Transverse colon (tissue), 4 donors: ENCODE measurements around the gene GLS.

Source experiments
- CTCF ChIP-seq, 5 experiments: fragments of 200-600 bp in 3 of 5; fragments of 450-650 bp in 2 of 5; sonication (generic) in 3 of 5; IDR thresholded peaks; 1 replicate in 2 of 5; 2 replicates in 3 of 5; pipeline ENCODE4 v1.5.1; 2016 to 2017; ENCODE audit warnings: antibody characterized with exemption in 5 of 5, inconsistent platforms in 3 of 5, mild to moderate bottlenecking in 2 of 5, moderate library complexity in 1 of 5
- EP300 ChIP-seq: sonication (generic); formaldehyde crosslinking; IDR thresholded peaks from one replicate; pipeline ENCODE4 v1.6.1; 2017; ENCODE audit warnings: antibody characterized with exemption, low read depth
- POLR2A ChIP-seq: fragments of 450-650 bp; IDR thresholded peaks from one replicate; pipeline ENCODE4 v1.6.1; 2016; ENCODE audit warnings: antibody characterized with exemption, mild to moderate bottlenecking, moderate library complexity
- POLR2AphosphoS5 ChIP-seq, 3 donors: sonication (generic); formaldehyde crosslinking; IDR thresholded peaks; one replicate each; pipeline ENCODE4 v1.6.1; 2016; ENCODE audit warnings: antibody characterized with exemption in 3 of 3

DNA sequence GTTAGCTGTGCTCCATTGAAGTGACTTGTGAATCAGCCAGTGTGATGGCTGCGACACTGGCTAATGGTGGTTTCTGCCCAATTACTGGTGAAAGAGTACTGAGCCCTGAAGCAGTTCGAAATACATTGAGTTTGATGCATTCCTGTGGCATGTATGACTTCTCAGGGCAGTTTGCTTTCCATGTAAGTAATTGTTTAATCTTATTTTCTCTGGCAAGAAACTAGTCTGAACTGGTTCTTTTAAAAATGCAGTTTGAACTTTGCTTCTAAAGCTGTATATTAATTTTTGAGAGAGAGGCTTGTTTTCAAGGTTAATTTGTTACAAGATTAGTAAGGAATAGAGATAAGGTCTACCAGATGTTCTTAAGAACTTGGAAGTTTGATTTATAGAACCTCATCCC lies 46.7 kb downstream of the GLS start:
- TF ChIP-seq CTCF (IDR thresholded peaks at IDR 0.05): no peak
- no peak for TF ChIP-seq POLR2AphosphoS5 (IDR thresholded peaks at IDR 0.05)
- TF ChIP-seq POLR2A: no peak
- TF ChIP-seq EP300: no peak
